ENCODE results near the gene SLC29A4.

Gene SLC29A4

DNA sequence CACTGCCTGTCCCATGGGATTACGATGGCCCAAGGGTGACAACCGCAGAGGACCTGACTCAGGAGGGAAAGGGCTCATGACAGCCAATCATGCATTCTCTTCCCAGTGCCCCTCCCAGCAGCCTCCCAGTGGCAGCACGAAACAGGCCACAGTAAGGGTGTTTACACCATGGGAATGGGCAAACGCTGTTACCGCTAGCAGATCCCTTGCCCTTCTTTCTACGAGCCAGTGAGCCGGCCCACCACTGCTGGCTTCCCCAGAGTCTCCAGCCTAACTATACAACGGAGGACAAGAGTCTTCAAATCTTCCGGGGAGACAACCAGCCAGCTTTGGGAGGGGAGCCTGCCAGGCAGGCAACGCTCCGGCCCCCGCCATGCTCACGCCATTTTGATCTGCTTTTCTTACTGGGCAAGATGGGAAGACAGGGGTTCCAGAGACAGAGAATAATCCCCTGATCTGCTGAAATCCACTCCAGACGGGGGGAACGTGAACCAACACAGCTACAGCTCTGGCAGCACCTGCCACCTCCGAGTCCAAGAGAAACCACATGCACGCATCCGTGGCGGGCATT lies 69.8 kb downstream of the SLC29A4 start:
- Histone ChIP-seq H3K27me3 (ENCODE audit: low read length) (no peaks in the 10 kb centered on the region), H3K36me3 (ENCODE audit: low read length) (no peaks in the 10 kb centered on the region), H3F3A (ENCODE audit: insufficient read depth) (no peaks in the 10 kb centered on the region), H4K20me1 (ENCODE audit: low read depth, low read length) (no peaks in the 10 kb centered on the region; the same call in 1 of the 2 replicates), H3K9me3 (ENCODE audit: insufficient read depth, low read length) (no peaks in the 10 kb centered on the region), H3K4me3 (ENCODE audit: insufficient read depth, low read length, poor library complexity, severe bottlenecking) (no peak overlapping the region), H3K9ac (ENCODE audit: low read length) (no peak overlapping the region), H3K4me2 (ENCODE audit: low read depth, low read length, poor library complexity, severe bottlenecking) (no peak overlapping the region), H3K27ac (ENCODE audit: low read depth, low read length) (no peak overlapping the region), H2AFZ (ENCODE audit: low read depth, low read length, severe bottlenecking) (no peak overlapping the region), H3K9me2 (replicated peaks; ENCODE audit: insufficient read depth, low read length) (no peaks in the 10 kb centered on the region), H3K79me2 (ENCODE audit: insufficient read depth, low read length) (peaks cover 17% of the 10 kb centered on the region)
- TF ChIP-seq EZH2phosphoT487 (conservative IDR thresholded peaks at IDR 0.05; ENCODE audit: low read length), result no peak
- TF ChIP-seq, protein P1, sequence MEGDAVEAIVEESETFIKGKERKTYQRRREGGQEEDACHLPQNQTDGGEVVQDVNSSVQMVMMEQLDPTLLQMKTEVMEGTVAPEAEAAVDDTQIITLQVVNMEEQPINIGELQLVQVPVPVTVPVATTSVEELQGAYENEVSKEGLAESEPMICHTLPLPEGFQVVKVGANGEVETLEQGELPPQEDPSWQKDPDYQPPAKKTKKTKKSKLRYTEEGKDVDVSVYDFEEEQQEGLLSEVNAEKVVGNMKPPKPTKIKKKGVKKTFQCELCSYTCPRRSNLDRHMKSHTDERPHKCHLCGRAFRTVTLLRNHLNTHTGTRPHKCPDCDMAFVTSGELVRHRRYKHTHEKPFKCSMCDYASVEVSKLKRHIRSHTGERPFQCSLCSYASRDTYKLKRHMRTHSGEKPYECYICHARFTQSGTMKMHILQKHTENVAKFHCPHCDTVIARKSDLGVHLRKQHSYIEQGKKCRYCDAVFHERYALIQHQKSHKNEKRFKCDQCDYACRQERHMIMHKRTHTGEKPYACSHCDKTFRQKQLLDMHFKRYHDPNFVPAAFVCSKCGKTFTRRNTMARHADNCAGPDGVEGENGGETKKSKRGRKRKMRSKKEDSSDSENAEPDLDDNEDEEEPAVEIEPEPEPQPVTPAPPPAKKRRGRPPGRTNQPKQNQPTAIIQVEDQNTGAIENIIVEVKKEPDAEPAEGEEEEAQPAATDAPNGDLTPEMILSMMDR (IDR thresholded peaks at IDR 0.05; ENCODE audit: insufficient read depth, low read length, poor library complexity, severe bottlenecking), result no peak

DNA sequence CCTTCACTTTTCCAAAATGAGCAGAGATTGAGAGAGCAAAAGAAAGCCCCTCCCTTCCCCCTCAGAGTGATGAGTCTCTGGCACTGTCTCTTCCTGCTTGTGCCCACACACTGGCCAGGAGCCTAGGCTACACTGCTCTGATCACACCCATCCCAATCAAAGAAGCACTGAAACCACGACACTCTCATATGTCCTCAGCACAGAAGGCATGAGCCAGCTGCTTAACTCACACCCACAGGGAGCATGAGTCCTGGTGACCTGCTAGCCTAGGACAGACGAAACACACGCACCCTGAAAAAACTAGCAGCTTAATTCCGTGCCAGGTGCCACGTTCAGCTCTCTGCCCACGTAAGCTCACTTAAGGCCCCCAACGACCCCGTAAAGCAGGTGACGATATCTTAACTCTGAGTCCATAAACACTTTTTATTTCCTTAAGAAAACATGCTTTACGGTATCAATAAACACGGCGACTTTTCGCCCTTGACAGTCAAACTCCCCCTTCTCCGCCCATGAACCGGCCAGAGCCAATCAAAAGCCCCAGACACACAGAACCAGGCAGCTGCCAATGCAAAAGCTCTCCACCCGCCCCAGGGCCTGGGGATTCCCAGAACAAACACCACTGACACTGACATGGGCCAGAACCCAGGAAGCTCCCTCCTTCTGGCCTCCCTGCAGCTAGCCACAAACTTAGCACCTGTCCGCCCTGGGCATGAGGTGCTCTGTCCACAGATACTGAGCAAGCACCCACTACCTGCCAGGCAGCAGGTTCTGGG lies 71.9 kb downstream of the SLC29A4 start:
- Histone ChIP-seq H3K36me3 (ENCODE audit: low read length) (no peaks in the 10 kb centered on the region), H3K27ac (ENCODE audit: low read depth, low read length) (no peak overlapping the region), H3K4me3 (ENCODE audit: insufficient read depth, low read length, poor library complexity, severe bottlenecking) (no peak overlapping the region), H2AFZ (ENCODE audit: low read depth, low read length, severe bottlenecking) (no peak overlapping the region), H3K4me2 (ENCODE audit: low read depth, low read length, poor library complexity, severe bottlenecking) (no peak overlapping the region), H4K20me1 (ENCODE audit: low read depth, low read length) (no peaks in the 10 kb centered on the region; the same call in 1 of the 2 replicates), H3K79me2 (ENCODE audit: insufficient read depth, low read length) (peaks cover 17% of the 10 kb centered on the region), H3K9ac (ENCODE audit: low read length) (no peak overlapping the region), H3K9me2 (replicated peaks; ENCODE audit: insufficient read depth, low read length) (no peaks in the 10 kb centered on the region), H3K9me3 (ENCODE audit: insufficient read depth, low read length) (no peaks in the 10 kb centered on the region), H3K27me3 (ENCODE audit: low read length) (no peaks in the 10 kb centered on the region), H3F3A (ENCODE audit: insufficient read depth) (no peaks in the 10 kb centered on the region)
- TF ChIP-seq, protein P1 (IDR thresholded peaks at IDR 0.05; ENCODE audit: insufficient read depth, low read length, poor library complexity, severe bottlenecking), result no peak
- no peak for TF ChIP-seq EZH2phosphoT487 (conservative IDR thresholded peaks at IDR 0.05; ENCODE audit: low read length)

Data from SU-DHL-6 (cell line).